GM21360 (cell line): Measurements from ENCODE around the gene CEACAM6.
"Not testable (repeated sequence)": the region's sequence is repeated elsewhere in the genome, so short reads cannot be mapped to it uniquely, and the experiment has no call there.

Experiments used
- ATAC-seq: cut with Tn5 transposase; IDR thresholded peaks from one replicate; pipeline ENCODE4 v1.9.1; 2021; ENCODE audit warnings: mild to moderate bottlenecking, moderate library complexity; ENCODE audit not compliant: unreplicated experiment

The CEACAM6 gene

DNA sequence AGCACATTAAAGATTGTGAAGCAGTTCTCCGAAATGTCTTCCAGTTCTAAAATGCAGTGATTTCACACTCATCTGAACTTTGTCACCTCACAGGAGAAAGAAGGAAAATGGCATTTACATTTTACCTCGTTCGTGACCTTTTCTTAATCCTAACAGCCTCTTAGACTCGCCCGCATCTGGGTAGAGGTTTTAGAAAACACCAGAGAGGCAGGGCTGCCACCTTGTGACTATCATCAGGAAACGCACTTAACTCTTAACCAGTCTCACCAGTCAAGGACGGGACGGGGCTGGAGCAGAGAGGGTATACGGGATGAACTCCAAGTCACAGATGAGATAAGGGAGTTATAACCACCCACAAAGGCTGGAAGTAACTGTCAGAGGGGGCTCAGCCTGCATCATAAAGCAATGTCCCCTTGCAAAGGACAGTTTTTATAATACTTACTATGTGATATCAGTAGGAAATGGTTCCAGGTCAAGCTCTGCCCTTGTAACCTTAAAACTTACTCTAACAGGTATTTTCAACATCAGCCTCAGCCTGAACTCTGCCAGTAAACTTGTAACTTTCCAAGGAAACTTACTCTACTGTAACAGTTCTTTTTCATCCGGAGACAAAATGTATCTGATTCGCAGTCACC lies 8.6 kb upstream of the CEACAM6 start:
- no peak for ATAC-seq

DNA sequence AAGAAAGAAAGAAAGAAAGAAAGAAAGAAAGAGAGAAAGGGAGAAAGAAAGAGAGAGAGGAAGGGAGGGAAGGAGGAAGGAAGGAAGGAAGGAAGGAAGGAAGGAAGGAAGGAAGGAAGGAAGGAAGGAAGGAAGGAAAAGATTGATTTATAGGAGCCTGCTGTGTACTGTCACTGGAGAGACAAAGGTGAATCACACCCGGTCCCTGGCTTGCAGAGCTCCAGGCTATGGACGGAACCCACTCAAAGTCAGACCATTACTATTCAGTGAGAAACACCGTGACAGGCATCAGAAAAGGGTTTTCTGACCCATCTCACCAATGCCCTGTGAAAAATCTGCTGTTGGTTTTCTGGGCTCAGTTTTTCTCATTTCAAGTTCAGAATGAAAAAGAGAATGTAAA lies 7.3 kb upstream of the CEACAM6 start:
- no peak for ATAC-seq

DNA sequence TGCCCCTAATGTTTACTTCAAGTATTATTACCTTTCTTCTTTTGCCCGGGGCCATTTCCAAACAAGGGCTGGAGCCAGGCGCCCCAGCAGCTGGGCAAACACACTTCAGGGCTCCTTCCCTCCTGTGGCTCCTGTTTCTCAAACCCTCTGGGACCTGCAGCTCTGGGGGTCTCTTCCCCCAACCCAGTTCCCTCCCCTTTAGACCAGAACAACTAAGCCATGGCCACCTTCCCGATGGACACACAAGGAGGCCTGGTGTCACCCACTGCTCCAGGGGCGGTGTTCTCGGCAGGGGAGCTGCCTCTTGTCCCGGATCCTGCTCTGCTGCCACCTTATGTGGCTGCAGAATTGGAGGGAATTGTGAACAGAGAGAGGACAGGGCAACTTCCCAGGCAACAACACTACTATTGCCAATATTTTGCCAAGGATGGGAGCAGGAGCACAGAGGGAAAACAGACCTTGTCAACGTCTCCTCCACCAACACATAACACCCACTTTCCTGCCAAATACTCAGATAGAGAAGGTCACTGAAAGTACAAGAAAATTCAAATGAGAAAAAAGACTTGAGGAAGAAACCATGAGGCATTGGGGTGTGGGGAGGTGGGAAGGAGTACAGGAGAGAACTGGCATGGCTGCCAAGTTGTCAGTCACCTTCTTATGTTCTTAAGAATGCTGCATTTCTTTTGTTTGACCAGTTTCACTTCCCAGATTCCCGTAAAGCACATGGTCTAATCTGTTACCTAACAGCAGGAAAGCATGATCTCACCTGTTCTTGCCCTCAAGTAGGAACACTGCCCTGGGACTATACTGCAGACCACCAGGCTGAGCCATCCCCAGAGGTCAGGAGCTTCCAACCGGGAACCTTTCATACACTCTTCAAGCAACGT lies 4.8 kb upstream of the CEACAM6 start:
- ATAC-seq, result not testable (repeated sequence)

DNA sequence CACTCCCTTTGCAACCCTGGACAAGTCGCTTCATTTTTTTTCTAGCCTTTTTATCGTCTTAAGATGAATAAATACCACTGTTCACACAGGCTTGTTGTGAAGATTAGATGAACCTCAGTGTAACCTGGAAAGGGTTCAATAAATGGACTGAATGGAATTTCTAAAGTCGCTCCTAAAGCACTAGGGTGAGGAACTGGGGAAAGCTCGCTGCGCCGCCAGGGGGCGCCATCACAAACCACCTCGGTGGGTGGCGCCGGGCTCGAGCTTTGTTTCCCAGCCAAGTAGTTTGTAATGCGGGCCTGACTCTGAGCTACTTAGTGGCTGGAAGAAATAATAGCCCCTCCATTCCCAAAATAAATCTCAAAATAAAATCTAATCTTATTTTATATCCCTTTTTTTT lies 2.2 kb upstream of the CEACAM6 start:
- ATAC-seq, result no peak

DNA sequence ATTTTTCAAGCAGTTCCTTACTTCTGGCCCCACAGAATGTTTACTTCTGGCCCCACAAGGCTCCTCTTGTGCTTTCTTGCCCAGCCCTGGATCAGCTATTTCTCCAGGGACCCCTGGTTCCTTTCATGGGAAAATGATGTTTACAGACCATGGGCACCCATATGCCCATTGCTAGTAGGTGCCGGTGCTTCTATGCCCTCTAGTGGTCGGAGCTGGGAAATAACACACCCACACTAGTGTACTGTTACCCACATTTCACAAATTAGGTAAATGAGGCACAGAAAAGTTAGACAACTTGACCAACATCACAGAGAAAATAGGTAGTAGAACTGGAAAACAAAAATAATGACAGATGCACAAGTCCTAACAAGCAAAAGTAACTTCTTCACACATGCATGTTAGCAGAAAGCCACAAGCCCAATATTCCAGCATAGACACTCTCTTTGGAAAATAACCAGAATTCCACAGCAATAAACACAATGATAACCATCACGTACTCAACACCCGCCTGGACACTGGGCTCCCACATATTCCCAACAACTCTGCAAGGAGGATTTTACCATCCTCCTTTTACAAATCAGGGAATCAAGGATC lies 1.3 kb upstream of the CEACAM6 start:
- ATAC-seq, result no peak

DNA sequence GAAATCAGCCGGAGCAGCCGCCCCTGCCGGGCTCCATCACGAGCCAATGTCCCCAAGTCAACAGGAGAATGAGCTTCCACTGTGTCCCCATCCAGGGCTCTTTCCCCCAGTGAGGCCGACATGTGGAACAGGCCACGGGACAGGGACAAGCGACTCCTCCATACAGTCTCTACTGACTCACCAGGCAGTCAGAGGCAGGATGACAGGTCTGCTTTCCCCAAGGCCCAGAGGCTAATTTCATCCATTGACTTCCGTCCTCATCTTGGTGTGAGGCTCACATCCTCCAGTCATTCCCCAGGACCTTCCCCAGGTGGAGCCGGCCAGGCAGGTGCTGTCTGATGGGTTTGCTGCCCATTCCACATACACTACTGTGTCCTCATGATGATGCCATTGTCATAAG lies 3.5 kb downstream of the CEACAM6 start:
- ATAC-seq, result no peak

DNA sequence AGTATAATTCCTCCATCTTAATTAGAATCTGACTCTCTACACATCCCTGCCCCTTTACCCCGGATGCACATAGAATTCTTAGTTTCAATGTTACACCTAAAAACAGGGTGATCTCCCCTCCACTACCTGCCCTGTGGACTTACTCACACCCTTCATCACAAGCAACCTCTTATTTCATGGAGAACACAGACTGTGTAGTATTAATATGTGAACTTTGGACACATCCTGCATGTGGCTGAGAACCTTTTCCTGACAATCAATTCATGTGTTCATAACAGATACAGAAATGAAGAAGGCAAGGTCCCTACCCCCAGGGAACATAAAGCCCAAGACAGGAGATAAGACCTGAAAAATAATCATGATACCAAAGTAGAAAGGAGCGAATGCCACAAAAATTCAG lies 11.8 kb downstream of the CEACAM6 start:
- no peak for ATAC-seq

DNA sequence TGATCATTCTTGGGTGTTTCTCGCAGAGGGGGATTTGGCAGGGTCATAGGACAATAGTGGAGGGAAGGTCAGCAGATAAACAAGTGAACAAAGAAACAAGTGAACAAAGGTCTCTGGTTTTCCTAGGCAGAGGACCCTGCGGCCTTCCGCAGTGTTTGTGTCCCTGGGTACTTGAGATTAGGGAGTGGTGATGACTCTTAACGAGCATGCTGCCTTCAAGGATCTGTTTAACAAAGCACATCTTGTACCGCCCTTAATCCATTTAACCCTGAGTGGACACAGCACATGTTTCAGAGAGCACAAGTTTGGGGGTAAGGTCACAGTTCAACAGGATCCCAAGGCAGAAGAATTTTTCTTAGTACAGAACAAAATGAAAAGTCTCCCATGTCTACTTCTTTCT lies 12.8 kb downstream of the CEACAM6 start:
- not testable (repeated sequence) for ATAC-seq

DNA sequence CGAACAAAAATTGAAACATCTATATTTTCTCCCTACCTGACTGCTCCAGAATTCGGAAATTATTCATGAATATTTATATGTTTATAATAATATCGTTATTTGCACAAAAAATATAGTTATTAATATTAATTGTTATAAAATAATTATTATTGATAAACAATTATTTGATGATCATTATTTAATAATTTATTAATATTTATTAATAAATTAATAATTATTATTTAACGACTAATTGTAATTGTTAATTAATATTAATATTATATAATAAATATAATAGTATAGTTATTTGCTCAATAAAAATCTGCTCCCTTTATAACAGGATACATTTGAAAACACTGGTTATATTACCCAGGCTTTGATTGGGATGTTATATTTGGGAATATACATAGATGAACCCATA lies 14.3 kb downstream of the CEACAM6 start:
- ATAC-seq, result no peak

DNA sequence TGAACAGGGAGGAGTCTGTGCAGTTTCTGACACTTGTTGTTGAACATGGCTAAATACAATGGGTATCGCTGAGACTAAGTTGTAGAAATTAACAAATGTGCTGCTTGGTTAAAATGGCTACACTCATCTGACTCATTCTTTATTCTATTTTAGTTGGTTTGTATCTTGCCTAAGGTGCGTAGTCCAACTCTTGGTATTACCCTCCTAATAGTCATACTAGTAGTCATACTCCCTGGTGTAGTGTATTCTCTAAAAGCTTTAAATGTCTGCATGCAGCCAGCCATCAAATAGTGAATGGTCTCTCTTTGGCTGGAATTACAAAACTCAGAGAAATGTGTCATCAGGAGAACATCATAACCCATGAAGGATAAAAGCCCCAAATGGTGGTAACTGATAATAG lies 16.1 kb downstream of the CEACAM6 start:
- ATAC-seq, result no peak

DNA sequence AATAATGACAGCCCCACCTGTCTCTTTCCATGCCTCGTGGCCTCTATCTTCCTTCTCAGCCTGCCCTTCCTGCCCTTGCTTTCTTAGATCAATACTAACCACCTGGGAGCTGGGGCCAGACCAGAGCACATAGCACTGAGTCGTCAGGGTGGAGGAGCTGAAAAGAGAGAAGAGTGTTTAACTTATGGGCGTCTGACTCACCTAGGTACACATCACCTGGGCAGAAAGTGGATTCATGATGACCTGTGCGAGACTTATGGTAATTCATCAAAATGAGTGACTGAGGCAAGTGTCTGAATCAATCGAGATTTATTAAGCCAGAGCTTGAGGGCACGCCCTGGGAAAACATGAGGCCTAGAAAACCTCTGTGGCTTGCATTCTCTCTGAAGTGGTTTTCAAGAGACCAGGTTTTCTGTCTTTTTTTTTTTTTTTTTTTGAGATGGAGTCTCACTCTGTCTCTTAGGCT lies 19.2 kb downstream of the CEACAM6 start:
- no peak for ATAC-seq

DNA sequence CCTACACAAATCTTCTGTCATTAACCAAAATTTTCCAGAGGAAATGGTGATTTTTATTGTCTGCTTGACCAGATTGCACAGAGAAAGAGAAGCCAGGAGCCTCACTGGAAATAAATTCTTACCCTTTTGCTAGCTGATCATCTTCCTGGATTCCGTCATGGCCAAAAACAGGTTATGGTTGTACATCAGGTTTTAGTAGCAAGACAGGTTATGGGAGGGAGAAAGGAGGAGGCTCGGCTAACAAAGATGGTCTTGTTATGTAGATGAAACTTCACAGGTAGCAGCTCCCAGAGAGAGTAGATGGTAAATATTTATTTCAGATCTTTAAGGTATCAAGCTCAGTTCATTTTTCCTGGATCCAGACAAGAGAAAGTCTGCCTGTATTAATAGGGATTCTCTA lies 21.4 kb downstream of the CEACAM6 start:
- ATAC-seq, result no peak

DNA sequence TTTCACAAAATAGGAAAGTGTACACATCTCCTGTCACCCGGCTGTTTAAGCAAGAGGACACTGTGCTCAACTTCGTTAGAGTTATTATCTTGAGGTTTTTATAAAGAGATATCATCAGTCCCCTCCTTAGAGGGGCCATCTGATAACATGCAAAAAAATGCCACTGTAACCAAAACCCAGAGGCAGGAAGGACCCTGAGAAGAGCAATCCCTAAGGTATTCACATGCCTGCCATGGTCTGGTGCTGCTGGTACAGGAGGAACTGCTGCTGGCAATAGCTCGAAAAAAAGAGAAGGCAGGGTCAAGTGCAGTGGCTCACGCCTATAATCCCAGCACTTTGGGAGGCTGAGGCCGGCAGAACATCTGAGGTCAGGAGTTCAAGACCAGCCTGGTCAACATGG lies 28.3 kb downstream of the CEACAM6 start:
- ATAC-seq, result no peak

DNA sequence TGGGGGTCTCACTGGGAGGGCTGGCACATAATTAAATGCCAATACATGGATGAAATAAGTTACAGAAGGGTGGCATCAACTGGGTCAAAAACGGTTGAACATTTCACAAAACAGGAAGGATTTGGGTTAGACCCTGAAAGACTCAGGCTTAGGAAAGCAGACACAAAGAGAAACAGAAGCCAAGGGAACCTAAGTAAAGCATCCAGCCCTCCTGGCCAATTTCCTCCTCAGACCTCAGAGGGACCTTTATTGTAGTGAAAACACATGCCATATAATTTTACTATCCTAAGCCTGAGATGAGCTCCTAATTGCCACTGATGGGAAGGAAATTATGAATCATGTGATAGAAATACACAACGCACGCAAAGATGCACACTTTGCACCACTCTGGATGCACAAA lies 29.0 kb downstream of the CEACAM6 start:
- ATAC-seq, result no peak

DNA sequence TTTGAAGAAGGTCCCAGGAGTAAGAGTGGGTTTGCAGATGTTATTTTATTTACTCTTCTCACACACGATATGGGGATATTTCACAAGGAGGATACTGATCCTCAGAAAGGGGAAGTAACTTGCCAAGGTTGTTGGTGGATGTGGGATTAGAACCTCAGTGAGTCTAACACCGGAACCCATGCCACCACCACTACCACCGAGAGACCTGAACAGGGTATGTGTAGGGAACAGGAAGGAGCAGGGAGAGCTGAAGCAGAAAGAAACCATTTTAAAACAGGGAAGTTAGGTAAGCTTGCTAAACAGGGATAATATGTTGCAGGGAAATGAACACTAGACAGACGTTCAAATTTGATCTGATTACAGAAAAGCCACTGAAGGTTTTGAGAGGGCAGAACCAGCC lies 29.4 kb downstream of the CEACAM6 start:
- ATAC-seq, result no peak

DNA sequence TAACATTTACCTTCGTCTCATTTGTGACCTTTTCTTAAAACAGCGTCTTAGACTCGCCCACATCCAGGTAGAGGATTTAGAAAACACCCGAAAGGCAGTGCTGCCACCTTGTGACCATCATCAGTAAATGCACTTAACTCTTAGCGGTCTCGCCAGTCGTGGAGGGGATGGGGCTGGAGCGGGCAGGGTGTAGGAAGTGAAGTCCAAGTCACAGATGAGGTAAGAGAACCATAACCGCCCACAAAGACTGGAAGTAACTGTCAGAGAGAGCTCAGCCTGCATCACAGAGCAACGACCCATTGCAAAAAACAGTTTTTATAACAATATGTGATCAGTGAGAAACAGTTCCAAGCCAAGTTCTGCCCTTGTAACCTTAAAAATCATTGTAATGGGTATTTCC lies 30.3 kb downstream of the CEACAM6 start:
- no peak for ATAC-seq

DNA sequence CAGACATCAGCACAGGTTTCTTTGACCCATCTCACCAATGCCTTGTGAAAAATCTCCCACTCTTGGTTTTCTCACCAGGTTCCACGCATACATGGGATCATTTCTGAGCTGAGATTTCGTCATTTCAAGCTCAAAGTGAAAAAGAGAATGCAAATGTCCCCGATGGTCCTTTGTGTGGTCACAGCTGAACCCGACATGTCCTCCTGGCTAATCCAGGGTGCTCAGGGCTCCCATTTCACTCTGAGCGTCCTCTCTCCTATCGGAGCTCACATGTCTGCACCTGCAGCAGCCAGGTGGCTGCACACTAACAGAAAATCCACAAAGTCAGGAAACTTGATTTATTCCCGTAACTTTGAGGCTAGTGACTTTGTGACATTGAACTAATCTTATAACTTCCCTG lies 31.7 kb downstream of the CEACAM6 start:
- no peak for ATAC-seq

DNA sequence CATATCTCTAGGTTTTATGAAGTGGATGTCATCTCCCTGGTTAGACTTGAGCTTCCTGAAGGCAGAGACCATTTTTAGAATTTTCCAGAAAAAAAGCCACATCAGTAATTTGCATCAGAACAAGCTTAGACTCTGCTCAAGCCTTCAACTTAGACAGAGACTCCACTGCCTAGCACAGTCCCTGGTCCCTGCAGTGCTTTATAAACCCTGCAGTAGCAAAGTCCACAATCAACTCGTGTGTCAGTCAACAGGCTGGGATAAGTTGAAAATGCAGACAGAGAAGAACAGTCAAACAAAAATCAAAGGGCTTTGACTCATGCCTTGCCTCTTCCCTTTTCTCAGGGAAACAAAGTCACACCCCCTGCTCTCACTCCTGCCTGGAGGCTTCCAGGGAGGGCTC lies 33.2 kb downstream of the CEACAM6 start:
- ATAC-seq, result not testable (repeated sequence)

DNA sequence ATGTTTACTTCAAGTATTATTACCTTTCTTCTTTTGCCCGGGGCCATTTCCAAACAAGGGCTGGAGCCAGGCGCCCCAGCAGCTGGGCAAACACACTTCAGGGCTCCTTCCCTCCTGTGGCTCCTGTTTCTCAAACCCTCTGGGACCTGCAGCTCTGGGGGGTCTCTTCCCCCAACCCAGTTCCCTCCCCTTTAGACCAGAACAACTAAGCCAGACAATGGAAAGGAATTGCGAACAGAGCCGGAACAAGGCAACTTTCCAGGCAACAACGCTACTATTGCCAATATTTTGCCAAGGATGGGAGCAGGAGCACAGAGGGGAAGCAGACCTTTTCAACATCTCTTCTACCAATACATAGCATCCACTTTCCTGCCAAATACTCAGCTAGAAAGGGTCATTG lies 33.7 kb downstream of the CEACAM6 start:
- ATAC-seq, result not testable (repeated sequence)

DNA sequence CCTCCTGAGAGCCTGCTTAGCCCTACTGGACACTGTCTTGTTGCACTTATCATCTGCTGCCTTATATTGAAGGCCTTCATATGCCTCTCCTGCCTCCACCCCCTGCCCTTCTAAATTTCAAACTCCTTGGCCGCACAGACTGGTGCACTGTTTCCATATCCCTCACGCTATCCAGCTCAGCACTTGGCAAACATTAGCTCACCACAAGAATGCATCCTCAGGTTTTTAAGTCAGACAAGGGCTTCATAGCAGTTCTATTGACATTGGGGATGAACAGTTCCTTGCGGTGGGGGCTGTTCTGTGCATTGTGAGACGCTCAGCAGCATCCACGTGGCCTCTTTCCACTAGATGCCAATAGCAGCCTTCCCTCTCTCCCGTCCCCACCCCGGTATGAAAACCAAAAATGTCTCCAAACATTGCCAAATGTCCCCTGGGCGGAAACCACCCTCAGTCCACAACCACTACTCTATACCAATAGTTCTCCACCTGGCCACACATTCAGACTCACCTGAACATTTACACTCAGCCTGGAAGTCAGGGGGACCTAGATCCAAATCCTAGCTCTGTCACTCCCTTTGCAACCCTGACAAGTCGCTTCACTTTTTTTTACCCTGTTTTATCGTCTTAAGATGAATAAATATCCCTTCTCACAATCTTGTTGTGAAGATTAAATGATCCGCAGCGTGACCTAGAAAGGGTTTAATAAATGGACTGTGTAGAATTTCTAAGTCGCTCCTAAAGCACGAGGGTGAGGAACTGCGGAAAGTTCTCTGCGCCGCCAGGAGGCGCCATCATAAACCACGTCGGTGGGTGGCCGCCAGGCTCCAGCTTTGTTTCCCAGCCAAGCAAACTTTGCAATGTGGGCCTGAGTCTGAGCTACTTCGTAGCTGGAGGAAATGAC lies 37.4 kb downstream of the CEACAM6 start:
- no peak for ATAC-seq

DNA sequence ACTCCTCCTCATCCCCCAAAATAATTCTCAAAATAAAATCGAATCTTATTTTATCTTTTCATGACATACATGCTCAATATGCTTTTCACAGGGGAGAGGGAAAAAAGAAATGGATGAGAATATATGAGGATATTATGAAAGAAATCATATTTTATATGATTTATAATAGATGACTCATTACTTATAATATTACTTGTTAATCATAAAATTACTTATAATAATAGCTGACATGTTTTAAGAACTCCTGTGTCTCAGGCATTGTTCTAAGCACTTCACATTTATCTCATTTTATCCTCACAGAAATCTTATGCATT lies 38.0 kb downstream of the CEACAM6 start:
- ATAC-seq, result no peak
